HG03135 (cell line): ENCODE data around the gene TPSG1.
"Not testable (repeated sequence)": the region's sequence is repeated elsewhere in the genome, so short reads cannot be mapped to it uniquely, and the experiment has no call there.

Experiments used
- ATAC-seq: cut with Tn5 transposase; IDR thresholded peaks from one replicate; pipeline ENCODE4 v1.9.1; 2021; ENCODE audit warnings: mild to moderate bottlenecking, moderate library complexity; ENCODE audit not compliant: unreplicated experiment

The TPSG1 gene

GRCh38 chr16:1232049-1232748 lies 7.1 kb upstream of the TPSG1 start:
- ATAC-seq: not testable (repeated sequence)

- not testable (repeated sequence) for ATAC-seq
These were observed 6.2 kb upstream of the TPSG1 start for GRCh38 chr16:1231301-1231700.

GRCh38 chr16:1230471-1231212 lies 5.6 kb upstream of the TPSG1 start:
- not testable (repeated sequence) for ATAC-seq

GRCh38 chr16:1230084-1230470 lies 5.0 kb upstream of the TPSG1 start, which contains the start of gene TPSB2:
Gene TPSB2 (minus strand): TSS chr16:1230184. CDS start chr16:1229951, 233 bp downstream.
- not testable (repeated sequence) for ATAC-seq

- not testable (repeated sequence) for ATAC-seq
These were observed 4.4 kb upstream of the TPSG1 start for GRCh38 chr16:1229476-1229875.

- ATAC-seq: not testable (repeated sequence)
These were observed 3.2 kb upstream of the TPSG1 start for GRCh38 chr16:1228227-1228626.

- not testable (repeated sequence) for ATAC-seq
These were observed 1.6 kb upstream of the TPSG1 start for GRCh38 chr16:1226692-1227091.

- ATAC-seq: not testable (repeated sequence)
These were observed 752 bp upstream of the TPSG1 start for GRCh38 chr16:1225728-1226311.

GRCh38 chr16:1224558-1224957 lies 510 bp downstream of the TPSG1 start:
- ATAC-seq: no peak

- ATAC-seq: no peak
These were observed 1.5 kb downstream of the TPSG1 start for GRCh38 chr16:1223355-1224214.

- no peak for ATAC-seq
These were observed 2.3 kb downstream of the TPSG1 start for GRCh38 chr16:1222553-1223354.

- ATAC-seq: no peak
These were observed 3.2 kb downstream of the TPSG1 start for GRCh38 chr16:1221628-1222552.

- ATAC-seq: no peak
These were observed 4.0 kb downstream of the TPSG1 start for GRCh38 chr16:1220841-1221627.

GRCh38 chr16:1220098-1220728 lies 4.9 kb downstream of the TPSG1 start:
- no peak for ATAC-seq

- no peak for ATAC-seq
These were observed 6.0 kb downstream of the TPSG1 start for GRCh38 chr16:1218930-1219611.

GRCh38 chr16:1218061-1218929 lies 6.8 kb downstream of the TPSG1 start:
- no peak for ATAC-seq
